HEK293T (cell line): Measurements from ENCODE around the gene ARHGAP32.
"Not testable (repeated sequence)": the region's sequence is repeated elsewhere in the genome, so short reads cannot be mapped to it uniquely, and the experiment has no call there.

Experiments
- CTCF ChIA-PET: fragments of 350-600 bp; formaldehyde crosslinking; extraction: SDS; loops from one replicate; lab custom pipeline; 2021; ENCODE audit warnings: antibody characterized with exemption, inconsistent platforms; lab: Yijun Ruan, JAX
- POLR2A ChIA-PET: fragments of 350-600 bp; formaldehyde crosslinking; extraction: SDS; loops from one replicate; lab custom pipeline; 2020; ENCODE audit warnings: antibody characterized with exemption, inconsistent platforms; lab: Yijun Ruan, JAX
- DNase-seq: peaks from one replicate; pipeline ENCODE4 v3.0.0; 2012; ENCODE audit warnings: mixed read lengths; ENCODE audit errors: extremely low spot score
- ARNT ChIP-seq: fragments of 450-650 bp; IDR thresholded peaks from 2 replicates; pipeline ENCODE4 v1.6.1; 2017; ENCODE audit warnings: mild to moderate bottlenecking
- BHLHE40 ChIP-seq: fragments of 450-650 bp; IDR thresholded peaks from 2 replicates; pipeline ENCODE4 v1.6.1; 2016; ENCODE audit warnings: mild to moderate bottlenecking, moderate library complexity, borderline replicate concordance
- CTBP1 ChIP-seq: fragments of 450-650 bp; IDR thresholded peaks from 2 replicates; pipeline ENCODE4 v1.6.1; 2016; ENCODE audit warnings: borderline replicate concordance
- ELF4 ChIP-seq: fragments of 450-650 bp; IDR thresholded peaks from 2 replicates; pipeline ENCODE4 v1.6.1; 2017; ENCODE audit warnings: antibody characterized with exemption
- FOXA1 ChIP-seq: fragments of 450-650 bp; IDR thresholded peaks from 2 replicates; pipeline ENCODE4 v1.6.1; 2016; ENCODE audit warnings: mild to moderate bottlenecking
- FOXK2 ChIP-seq: fragments of 450-650 bp; IDR thresholded peaks from 2 replicates; pipeline ENCODE4 v1.6.1; 2016; ENCODE audit warnings: mild to moderate bottlenecking
- FOXM1 ChIP-seq: fragments of 450-650 bp; IDR thresholded peaks from 2 replicates; pipeline ENCODE4 v1.6.1; 2017; ENCODE audit warnings: mild to moderate bottlenecking, borderline replicate concordance
- HDGF ChIP-seq: fragments of 450-650 bp; IDR thresholded peaks from 2 replicates; pipeline ENCODE4 v1.6.1; 2017; ENCODE audit warnings: antibody characterized with exemption, borderline replicate concordance
- L3MBTL2 ChIP-seq: fragments of 450-650 bp; conservative IDR thresholded peaks from 2 replicates; pipeline ENCODE4 v1.6.1; 2016; ENCODE audit warnings: mild to moderate bottlenecking
- LEF1 ChIP-seq: fragments of 450-650 bp; IDR thresholded peaks from 2 replicates; pipeline ENCODE4 v1.6.1; 2017; ENCODE audit warnings: mild to moderate bottlenecking, borderline replicate concordance
- NFRKB ChIP-seq: fragments of 450-650 bp; IDR thresholded peaks from 2 replicates; pipeline ENCODE4 v1.6.1; 2016; ENCODE audit warnings: mild to moderate bottlenecking, moderate library complexity
- SP1 ChIP-seq: fragments of 450-650 bp; IDR thresholded peaks from 2 replicates; pipeline ENCODE4 v1.6.1; 2017
- SUZ12 ChIP-seq: fragments of 450-650 bp; IDR thresholded peaks from 2 replicates; pipeline ENCODE4 v1.6.1; 2016; ENCODE audit warnings: mild to moderate bottlenecking
- TARDBP ChIP-seq: fragments of 450-650 bp; IDR thresholded peaks from 2 replicates; pipeline ENCODE4 v1.6.1; 2016
- ZNF384 ChIP-seq: fragments of 450-650 bp; IDR thresholded peaks from 2 replicates; pipeline ENCODE4 v1.6.1; 2016
- TF ChIP-seq, protein P1 (sequence below): fragments of 450-650 bp; IDR thresholded peaks from 2 replicates; pipeline ENCODE4 v1.6.1; 2016

Gene ARHGAP32

GRCh38 chr11:129006161-129006560 lies 186.0 kb downstream of the ARHGAP32 start:
- POLR2A ChIA-PET = no interaction called here
- CTCF ChIA-PET = no interaction called here
- TF ChIP-seq ZNF384 = no peak
- no peak for TF ChIP-seq ARNT
- TF ChIP-seq HDGF = no peak
- no peak for TF ChIP-seq L3MBTL2
- TF ChIP-seq FOXK2 = no peak
- TF ChIP-seq ELF4 = no peak
- no peak for TF ChIP-seq TARDBP
- no peak for TF ChIP-seq FOXM1
- no peak for TF ChIP-seq BHLHE40
- TF ChIP-seq, protein P1, sequence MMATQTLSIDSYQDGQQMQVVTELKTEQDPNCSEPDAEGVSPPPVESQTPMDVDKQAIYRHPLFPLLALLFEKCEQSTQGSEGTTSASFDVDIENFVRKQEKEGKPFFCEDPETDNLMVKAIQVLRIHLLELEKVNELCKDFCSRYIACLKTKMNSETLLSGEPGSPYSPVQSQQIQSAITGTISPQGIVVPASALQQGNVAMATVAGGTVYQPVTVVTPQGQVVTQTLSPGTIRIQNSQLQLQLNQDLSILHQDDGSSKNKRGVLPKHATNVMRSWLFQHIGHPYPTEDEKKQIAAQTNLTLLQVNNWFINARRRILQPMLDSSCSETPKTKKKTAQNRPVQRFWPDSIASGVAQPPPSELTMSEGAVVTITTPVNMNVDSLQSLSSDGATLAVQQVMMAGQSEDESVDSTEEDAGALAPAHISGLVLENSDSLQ = no peak
- no peak for TF ChIP-seq FOXA1
- no peak for TF ChIP-seq SUZ12
- no peak for DNase-seq

DNA sequence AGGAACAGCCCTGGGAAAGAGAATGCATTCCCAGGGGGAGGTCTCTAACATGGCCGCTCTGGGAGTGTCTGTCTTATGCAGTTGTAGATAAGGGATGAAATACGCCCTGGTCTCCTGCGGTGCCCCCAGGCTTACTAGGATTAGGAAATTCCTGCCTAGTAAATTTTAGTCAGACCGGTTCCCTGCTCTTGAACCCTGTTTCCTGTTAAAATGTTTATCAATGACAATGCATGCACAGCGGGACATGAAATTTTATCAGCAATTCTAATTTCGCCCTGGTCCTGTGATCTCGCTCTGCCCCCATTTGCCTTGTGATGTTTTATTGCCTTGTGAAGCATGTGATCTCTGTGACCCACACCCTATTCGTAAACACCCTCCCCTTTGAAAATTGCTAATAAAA lies 193.0 kb downstream of the ARHGAP32 start:
- POLR2A ChIA-PET, CTCF ChIA-PET, DNase-seq: not testable (repeated sequence)
- TF ChIP-seq ARNT (peak; percentile 89), CTBP1 (peak; percentile 92), FOXA1 (0 out of 2 replicates have a peak, but pooled peaks have one; percentile 17)
- TF ChIP-seq, protein P1 = peak; percentile 93

DNA sequence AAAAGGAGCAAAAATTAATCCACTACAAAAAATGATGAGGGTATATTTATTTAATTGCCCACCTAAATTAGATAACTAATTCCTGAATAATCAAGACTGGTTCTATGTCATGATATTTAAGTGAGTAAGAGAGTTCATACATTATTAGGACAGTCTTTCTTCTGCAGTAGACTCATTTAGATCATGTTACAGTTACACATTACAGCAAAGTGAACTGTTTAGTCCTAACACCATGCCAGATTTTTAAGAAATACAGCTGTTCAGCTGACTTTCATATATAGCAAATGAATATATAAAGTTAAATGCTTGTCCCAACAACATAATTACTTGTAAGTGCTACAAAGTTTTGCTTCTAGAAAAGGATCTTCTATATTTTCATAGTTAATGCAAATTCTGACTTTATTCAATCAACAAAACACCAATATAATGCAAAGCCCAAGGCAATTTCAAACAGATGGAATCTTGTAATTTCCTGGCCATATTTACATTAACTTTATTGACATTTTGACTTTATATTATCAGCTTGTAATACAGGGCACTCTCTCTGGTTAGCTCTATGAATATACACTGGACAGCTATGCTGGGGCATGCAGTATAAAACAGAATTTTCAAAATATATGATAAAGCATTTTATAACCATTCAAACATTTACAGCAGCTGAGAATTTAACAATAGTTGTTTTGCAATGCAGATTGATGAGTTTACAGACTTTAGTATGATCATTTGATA lies 203.7 kb downstream of the ARHGAP32 start:
- POLR2A ChIA-PET = no interaction called here
- CTCF ChIA-PET = no interaction called here
- TF ChIP-seq L3MBTL2 = no peak
- no peak for TF ChIP-seq SP1
- no peak for TF ChIP-seq NFRKB
- no peak for TF ChIP-seq ZNF384
- TF ChIP-seq CTBP1 = no peak
- no peak for TF ChIP-seq ELF4
- no peak for TF ChIP-seq HDGF
- no peak for TF ChIP-seq FOXM1
- TF ChIP-seq SUZ12 = no peak
- TF ChIP-seq, protein P1 = no peak
- TF ChIP-seq FOXK2 = no peak
- TF ChIP-seq TARDBP = no peak
- no peak for TF ChIP-seq BHLHE40
- TF ChIP-seq ARNT = no peak
- TF ChIP-seq LEF1 = no peak
- DNase-seq = no peak

- CTCF ChIA-PET = interaction anchor here (0.6 to 0.9 kb wide), 2 partner anchors 10 to 123 kb away, joined by 3 read pairs; no protein-coding TSS in a partner anchor
Measured at GRCh38 chr11:128985880-128986279, 206.2 kb downstream of the ARHGAP32 start.

DNA sequence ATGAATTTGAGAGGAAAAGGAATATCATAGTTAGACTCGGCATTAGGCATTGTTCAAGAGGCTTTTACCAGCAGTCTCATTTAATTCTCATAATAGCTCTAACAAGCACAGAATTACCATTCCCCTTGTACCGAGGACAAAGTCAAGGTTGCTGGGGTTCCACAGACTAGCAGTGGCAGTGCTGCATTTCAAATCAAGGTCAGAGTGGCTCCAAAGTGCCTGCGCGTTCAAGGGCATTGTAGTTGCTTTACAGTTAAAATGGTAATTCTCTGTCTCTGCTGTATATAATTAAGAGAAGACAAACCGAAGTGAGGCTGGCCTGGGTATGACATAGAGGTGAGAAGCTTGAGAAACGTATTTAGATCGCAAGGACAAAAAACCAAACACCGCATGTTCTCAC lies 209.1 kb downstream of the ARHGAP32 start:
- POLR2A ChIA-PET = no interaction called here
- no peak for DNase-seq
- TF ChIP-seq BHLHE40 (no peak), FOXA1 (no peak), L3MBTL2 (no peak), HDGF (no peak), SUZ12 (no peak), FOXM1 (no peak), CTBP1 (no peak), FOXK2 (no peak), ZNF384 (no peak), ARNT (no peak), LEF1 (no peak), NFRKB (no peak), SP1 (no peak)
- TF ChIP-seq, protein P1 = no peak
- CTCF ChIA-PET = interaction anchor here (1.1 kb wide), 1 partner anchor 27 kb away, joined by 3 read pairs; no protein-coding TSS in a partner anchor

More at GRCh38 chr11:128985880-128986279, 206.2 kb downstream of the ARHGAP32 start:
- POLR2A ChIA-PET = no interaction called here
- no peak for TF ChIP-seq SP1
- no peak for TF ChIP-seq FOXK2
- TF ChIP-seq SUZ12 = no peak
- TF ChIP-seq LEF1 = no peak
- no peak for TF ChIP-seq FOXA1
- no peak for TF ChIP-seq CTBP1
- TF ChIP-seq, protein P1 = no peak
- TF ChIP-seq BHLHE40 = no peak
- TF ChIP-seq TARDBP = no peak
- TF ChIP-seq ARNT = no peak
- no peak for TF ChIP-seq HDGF
- TF ChIP-seq ELF4 = no peak
- no peak for TF ChIP-seq FOXM1
- TF ChIP-seq NFRKB = no peak
- no peak for TF ChIP-seq ZNF384
- TF ChIP-seq L3MBTL2 = no peak
- DNase-seq = no peak
